ENCODE data around the gene GNG10.

The GNG10 gene

DNA sequence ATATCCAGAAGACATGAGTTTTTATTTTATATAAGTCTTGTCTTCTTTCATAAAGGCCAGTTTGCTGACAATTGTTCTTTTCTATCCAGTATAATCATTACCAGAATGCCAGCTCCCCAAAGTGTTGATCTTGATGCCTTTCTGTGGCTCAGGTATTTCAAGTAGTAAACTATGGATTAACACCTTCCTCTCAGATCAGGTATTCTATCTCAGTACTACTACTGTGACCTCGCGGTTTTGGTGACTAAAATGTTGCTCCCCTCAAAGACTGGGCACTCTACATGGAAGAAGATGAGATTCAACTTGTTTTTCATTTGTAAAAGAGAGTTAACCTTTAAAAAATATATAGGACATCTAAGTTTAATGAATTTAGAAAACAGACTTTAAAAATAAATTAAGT is 58.1 kb downstream of the GNG10 start:
- no peak for TF ChIP-seq CEBPB (IDR thresholded peaks at IDR 0.05)
- no peak for TF ChIP-seq FOXM1 (IDR thresholded peaks at IDR 0.05; ENCODE audit: borderline replicate concordance, low read depth)
- TF ChIP-seq EP300 (IDR thresholded peaks at IDR 0.05; ENCODE audit: borderline replicate concordance), result no peak
- no peak for TF ChIP-seq NFIC (IDR thresholded peaks at IDR 0.05)
- TF ChIP-seq, protein P1, sequence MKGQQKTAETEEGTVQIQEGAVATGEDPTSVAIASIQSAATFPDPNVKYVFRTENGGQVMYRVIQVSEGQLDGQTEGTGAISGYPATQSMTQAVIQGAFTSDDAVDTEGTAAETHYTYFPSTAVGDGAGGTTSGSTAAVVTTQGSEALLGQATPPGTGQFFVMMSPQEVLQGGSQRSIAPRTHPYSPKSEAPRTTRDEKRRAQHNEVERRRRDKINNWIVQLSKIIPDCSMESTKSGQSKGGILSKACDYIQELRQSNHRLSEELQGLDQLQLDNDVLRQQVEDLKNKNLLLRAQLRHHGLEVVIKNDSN (IDR thresholded peaks at IDR 0.05), result no peak

Data from Ishikawa (cell line).